ENCODE measurements around the gene ZSCAN29. TPM values are rescaled to one million over a fixed set of nuclear protein-coding genes. Genes with fewer than 3 reads are reported as not detected.

The ZSCAN29 gene
- total RNA-seq, 1 experiment from 2014 or later = 32.8 TPM

DNA sequence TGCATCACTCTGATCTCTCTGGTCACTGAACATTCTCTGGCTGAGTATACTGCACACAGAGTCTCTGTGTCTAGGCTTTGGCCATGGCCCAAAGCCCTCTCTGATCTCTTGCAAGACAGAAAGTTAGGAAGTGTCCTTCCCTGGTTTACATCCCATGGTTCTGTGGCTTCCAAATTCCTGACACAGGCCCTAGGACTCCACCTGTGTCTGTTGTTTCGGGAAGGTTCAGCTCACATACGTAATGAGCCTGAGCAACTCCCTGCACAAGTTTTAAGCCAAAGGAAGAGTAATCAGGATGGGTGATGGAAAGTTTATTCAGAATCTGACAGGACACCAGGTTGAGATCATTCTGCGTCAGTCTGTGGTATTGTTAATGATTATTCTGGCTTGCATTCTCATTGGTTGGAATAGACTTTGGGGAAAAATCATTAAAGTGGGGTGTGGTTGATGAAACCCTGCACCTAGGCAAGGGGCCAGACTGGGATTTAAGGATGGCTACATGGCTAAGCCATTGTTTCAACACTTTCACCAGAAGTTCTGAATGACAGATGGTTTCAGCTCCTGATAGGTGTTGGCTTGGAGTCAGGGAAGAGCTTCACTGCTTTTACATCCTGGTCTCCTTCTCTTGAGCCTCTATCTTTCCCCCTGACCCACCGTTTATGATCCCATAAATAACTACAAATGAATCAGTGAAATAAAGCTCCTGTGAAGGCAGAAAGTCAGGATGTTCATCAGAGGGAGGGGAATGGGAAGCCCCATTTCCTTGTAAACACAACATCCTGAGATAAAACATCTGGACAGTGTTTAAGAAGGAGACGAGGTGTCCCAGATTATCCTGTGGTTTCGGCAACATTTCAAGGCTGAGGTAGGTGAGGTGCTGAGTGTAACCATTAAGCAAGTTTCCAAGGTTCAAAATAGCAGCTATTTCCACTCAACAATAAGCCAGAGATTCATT is 54.5 kb downstream of the ZSCAN29 start:
- ChIA-PET CTCF (no interaction called here), POLR2A (interaction anchor here (0.6 kb wide), 1 partner anchor 38 kb away, joined by 6 read pairs; no protein-coding TSS in a partner anchor)
- TF ChIP-seq SIN3A (IDR thresholded peaks at IDR 0.05; ENCODE audit: borderline replicate concordance, insufficient read depth, low read depth, low read length) = no peak
- TF ChIP-seq TCF7L2 (IDR thresholded peaks at IDR 0.05; ENCODE audit: low read depth, low read length) = no peak
- H3K4me3 ChIP-seq (ENCODE audit: low read depth in 2 of 2, low read length in 2 of 2) = no peak overlapping the region
- H3K4me1 ChIP-seq (ENCODE audit: control insufficient read depth, insufficient read depth, low read length) = no peaks in the 10 kb centered on the region
- ATAC-seq (no peak), DNase-seq (ENCODE audit: low read depth, low spot score) (no peak)
- H3K36me3 ChIP-seq (ENCODE audit: control insufficient read depth, insufficient read depth, low read length) = no peaks in the 10 kb centered on the region
- H3K9me3 ChIP-seq (ENCODE audit: control insufficient read depth, insufficient read depth, low read depth, low read length) = no peaks in the 10 kb centered on the region
- in situ Hi-C loops (cut with HindIII; ENCODE audit: low pct_unique_long_range_greater_than_20kb, low sequenced_read_pairs) (no loop called here), intact Hi-C loops (cut with micrococcal nuclease; ENCODE audit: unreplicated experiment) (no loop called here)
- no peak overlapping the region for H3K27ac ChIP-seq (ENCODE audit: low read length)
- H3K27me3 ChIP-seq (ENCODE audit: control insufficient read depth, insufficient read depth, low read length) = peaks cover 5% of the 10 kb centered on the region; the same call in 1 of the 2 replicates
- no TSS peak for BruUV-seq (replicated peaks)

- Histone ChIP-seq H3K4me3 (ENCODE audit: low read depth in 2 of 2, low read length in 2 of 2) (no peak overlapping the region), H3K36me3 (ENCODE audit: control insufficient read depth, insufficient read depth, low read length) (no peaks in the 10 kb centered on the region), H3K27me3 (ENCODE audit: control insufficient read depth, insufficient read depth, low read length) (peaks cover 10% of the 10 kb centered on the region), H3K4me1 (ENCODE audit: control insufficient read depth, insufficient read depth, low read length) (no peaks in the 10 kb centered on the region), H3K27ac (ENCODE audit: low read length) (no peak overlapping the region), H3K9me3 (ENCODE audit: control insufficient read depth, insufficient read depth, low read depth, low read length) (no peaks in the 10 kb centered on the region)
- no peak for ATAC-seq
- POLR2A ChIA-PET = no interaction called here
- no TSS peak for BruUV-seq (replicated peaks)
- TF ChIP-seq, protein P1, sequence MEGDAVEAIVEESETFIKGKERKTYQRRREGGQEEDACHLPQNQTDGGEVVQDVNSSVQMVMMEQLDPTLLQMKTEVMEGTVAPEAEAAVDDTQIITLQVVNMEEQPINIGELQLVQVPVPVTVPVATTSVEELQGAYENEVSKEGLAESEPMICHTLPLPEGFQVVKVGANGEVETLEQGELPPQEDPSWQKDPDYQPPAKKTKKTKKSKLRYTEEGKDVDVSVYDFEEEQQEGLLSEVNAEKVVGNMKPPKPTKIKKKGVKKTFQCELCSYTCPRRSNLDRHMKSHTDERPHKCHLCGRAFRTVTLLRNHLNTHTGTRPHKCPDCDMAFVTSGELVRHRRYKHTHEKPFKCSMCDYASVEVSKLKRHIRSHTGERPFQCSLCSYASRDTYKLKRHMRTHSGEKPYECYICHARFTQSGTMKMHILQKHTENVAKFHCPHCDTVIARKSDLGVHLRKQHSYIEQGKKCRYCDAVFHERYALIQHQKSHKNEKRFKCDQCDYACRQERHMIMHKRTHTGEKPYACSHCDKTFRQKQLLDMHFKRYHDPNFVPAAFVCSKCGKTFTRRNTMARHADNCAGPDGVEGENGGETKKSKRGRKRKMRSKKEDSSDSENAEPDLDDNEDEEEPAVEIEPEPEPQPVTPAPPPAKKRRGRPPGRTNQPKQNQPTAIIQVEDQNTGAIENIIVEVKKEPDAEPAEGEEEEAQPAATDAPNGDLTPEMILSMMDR (IDR thresholded peaks at IDR 0.05) = no peak
- TF ChIP-seq POLR2AphosphoS5 (IDR thresholded peaks at IDR 0.05; ENCODE audit: low read depth, low read length) = no peak
- TF ChIP-seq SIN3A (IDR thresholded peaks at IDR 0.05; ENCODE audit: borderline replicate concordance, insufficient read depth, low read depth, low read length) = no peak
- TF ChIP-seq, protein P2, sequence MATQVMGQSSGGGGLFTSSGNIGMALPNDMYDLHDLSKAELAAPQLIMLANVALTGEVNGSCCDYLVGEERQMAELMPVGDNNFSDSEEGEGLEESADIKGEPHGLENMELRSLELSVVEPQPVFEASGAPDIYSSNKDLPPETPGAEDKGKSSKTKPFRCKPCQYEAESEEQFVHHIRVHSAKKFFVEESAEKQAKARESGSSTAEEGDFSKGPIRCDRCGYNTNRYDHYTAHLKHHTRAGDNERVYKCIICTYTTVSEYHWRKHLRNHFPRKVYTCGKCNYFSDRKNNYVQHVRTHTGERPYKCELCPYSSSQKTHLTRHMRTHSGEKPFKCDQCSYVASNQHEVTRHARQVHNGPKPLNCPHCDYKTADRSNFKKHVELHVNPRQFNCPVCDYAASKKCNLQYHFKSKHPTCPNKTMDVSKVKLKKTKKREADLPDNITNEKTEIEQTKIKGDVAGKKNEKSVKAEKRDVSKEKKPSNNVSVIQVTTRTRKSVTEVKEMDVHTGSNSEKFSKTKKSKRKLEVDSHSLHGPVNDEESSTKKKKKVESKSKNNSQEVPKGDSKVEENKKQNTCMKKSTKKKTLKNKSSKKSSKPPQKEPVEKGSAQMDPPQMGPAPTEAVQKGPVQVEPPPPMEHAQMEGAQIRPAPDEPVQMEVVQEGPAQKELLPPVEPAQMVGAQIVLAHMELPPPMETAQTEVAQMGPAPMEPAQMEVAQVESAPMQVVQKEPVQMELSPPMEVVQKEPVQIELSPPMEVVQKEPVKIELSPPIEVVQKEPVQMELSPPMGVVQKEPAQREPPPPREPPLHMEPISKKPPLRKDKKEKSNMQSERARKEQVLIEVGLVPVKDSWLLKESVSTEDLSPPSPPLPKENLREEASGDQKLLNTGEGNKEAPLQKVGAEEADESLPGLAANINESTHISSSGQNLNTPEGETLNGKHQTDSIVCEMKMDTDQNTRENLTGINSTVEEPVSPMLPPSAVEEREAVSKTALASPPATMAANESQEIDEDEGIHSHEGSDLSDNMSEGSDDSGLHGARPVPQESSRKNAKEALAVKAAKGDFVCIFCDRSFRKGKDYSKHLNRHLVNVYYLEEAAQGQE (IDR thresholded peaks at IDR 0.05; ENCODE audit: insufficient read depth in 1 of 2, low read depth in 2 of 2, low read length in 1 of 2) = no peak
- TF ChIP-seq TCF7L2 (IDR thresholded peaks at IDR 0.05; ENCODE audit: low read depth, low read length) = no peak
- CTCF ChIA-PET = no interaction called here
- intact Hi-C loops (cut with micrococcal nuclease; ENCODE audit: unreplicated experiment) = no loop called here
- in situ Hi-C loops (cut with HindIII; ENCODE audit: low pct_unique_long_range_greater_than_20kb, low sequenced_read_pairs) = no loop called here
- no peak for DNase-seq (ENCODE audit: low read depth, low spot score)
Measured at GRCh38 chr15:43314171-43314570, 56.7 kb downstream of the ZSCAN29 start.

- ChIA-PET POLR2A (no interaction called here), CTCF (no interaction called here)
- H3K9me3 ChIP-seq (ENCODE audit: control insufficient read depth, insufficient read depth, low read depth, low read length) = no peaks in the 10 kb centered on the region
- no peak overlapping the region for H3K4me3 ChIP-seq (ENCODE audit: low read depth in 2 of 2, low read length in 2 of 2)
- no peaks in the 10 kb centered on the region for H3K4me1 ChIP-seq (ENCODE audit: control insufficient read depth, insufficient read depth, low read length)
- in situ Hi-C loops (cut with HindIII; ENCODE audit: low pct_unique_long_range_greater_than_20kb, low sequenced_read_pairs) (no loop called here), intact Hi-C loops (cut with micrococcal nuclease; ENCODE audit: unreplicated experiment) (no loop called here)
- BruUV-seq (replicated peaks) = no TSS peak
- DNase-seq (ENCODE audit: low read depth, low spot score) = no peak
- H3K27ac ChIP-seq (ENCODE audit: low read length) = no peak overlapping the region
- no peaks in the 10 kb centered on the region for H3K36me3 ChIP-seq (ENCODE audit: control insufficient read depth, insufficient read depth, low read length)
- peaks cover 17% of the 10 kb centered on the region for H3K27me3 ChIP-seq (ENCODE audit: control insufficient read depth, insufficient read depth, low read length)
- ATAC-seq = no peak
- TF ChIP-seq TCF7L2 (IDR thresholded peaks at IDR 0.05; ENCODE audit: low read depth, low read length) (no peak), SIN3A (IDR thresholded peaks at IDR 0.05; ENCODE audit: borderline replicate concordance, insufficient read depth, low read depth, low read length) (no peak), POLR2AphosphoS5 (IDR thresholded peaks at IDR 0.05; ENCODE audit: low read depth, low read length) (no peak)
- TF ChIP-seq, protein P1 (IDR thresholded peaks at IDR 0.05) = no peak
- TF ChIP-seq, protein P2 (IDR thresholded peaks at IDR 0.05; ENCODE audit: insufficient read depth in 1 of 2, low read depth in 2 of 2, low read length in 1 of 2) = no peak
Measured at GRCh38 chr15:43312378-43312777, 58.5 kb downstream of the ZSCAN29 start.
